SKM-1 treated with dmso at 0.1 percent for 144 hours (cell line): Measurements from ENCODE around the gene ENAM.
A peak's percentile ranks its signal among the peaks of the same experiment; 100 is the strongest.
"Not testable (repeated sequence)": the region's sequence is repeated elsewhere in the genome, so short reads cannot be mapped to it uniquely, and the experiment has no call there.

Source experiments
- DNase-seq: peaks from one replicate; lab custom pipeline; 2025; ENCODE audit not compliant: unreplicated experiment; lab: John Stamatoyannopoulos, UW

ENAM gene

DNA sequence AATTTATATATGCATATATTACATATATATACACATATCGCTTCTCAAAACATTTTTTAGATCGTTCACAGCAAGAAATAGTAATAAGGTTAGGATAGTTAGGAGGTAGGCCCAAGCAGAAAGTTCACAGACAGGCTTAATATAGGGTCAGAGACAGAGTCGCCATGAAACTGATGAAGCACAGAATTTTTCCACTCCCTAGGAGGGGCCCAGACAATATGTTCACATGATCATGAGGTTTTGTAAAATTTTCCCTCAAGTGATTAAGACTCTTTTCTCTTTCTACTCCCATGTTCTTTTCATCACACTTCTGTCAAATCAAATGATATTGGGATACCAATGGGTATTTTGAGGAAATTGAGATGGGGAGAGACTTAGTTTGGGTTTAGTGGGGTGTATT lies 5.2 kb upstream of the ENAM start:
- DNase-seq: peak; percentile 23

DNA sequence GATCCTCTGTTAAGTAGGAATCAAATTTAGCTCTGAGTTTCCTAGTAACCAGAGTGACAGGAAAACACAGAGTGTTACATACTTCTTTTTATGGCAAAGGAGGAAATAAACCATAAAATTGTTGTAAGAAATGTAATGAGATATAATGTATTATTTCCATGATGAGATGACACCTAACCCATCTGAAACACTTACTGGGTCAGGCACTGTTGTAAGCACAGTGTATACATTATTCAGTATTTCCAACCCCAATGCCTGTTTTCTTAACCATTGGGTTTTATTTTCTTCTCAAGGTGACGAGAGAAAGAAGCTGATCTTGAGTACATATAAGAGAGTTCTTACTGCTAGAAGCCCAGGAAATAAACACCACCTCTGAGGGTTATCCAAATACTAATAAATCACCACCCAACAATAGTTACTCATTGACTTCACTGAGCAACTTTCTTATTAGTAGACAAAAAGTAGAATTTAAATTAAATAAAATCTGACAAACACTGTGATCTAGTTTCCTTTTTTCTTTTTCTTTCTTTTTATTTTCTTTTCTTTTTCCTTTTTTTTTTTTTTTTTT lies 4.2 kb upstream of the ENAM start:
- no peak for DNase-seq

DNA sequence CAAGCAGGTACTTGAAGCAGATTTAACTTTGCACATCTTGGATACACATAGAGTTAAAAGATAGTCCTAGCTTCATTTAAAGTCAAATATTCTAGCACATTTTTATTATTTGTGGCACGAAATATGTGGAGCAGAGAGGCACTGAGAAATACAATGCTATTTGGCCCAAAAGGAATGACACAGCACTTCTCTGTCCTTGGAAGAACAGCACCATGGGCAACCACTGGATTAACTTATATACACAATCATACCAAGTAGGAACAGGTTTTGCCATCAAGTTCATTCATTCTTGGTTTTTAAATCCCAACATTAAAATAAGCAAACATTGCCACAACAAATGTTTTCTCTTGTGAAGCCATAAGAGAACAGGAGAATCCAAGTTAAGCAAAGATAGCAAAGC lies 924 bp upstream of the ENAM start:
- DNase-seq: no peak

DNA sequence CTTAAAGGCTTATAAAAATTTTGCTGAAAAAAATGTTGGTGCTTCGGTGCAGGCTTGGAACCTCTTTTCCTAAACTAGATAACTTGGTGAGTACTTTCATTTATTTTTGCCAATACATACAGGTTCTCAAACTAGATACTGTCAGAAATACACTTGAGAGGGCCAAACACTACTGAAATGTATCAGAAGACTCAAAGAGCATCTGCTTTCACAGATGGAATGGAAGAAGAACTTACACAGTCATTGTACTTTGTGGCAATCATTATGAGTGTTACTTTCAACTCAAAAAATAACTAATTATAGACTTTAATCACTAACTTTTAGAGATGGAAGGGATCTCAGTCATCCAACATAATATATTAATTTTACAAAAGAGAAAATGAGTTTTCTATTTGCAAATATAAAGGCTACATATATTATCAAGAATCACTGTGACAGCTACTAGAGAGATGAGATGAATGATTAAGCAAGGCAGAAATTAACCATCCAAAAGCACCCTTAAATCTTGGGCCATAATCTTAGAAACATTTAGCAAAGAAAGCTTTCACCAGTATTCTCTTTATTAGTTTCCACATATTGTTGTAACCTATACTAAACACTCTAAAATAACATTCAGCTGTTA lies 1.0 kb downstream of the ENAM start:
- DNase-seq: no peak

DNA sequence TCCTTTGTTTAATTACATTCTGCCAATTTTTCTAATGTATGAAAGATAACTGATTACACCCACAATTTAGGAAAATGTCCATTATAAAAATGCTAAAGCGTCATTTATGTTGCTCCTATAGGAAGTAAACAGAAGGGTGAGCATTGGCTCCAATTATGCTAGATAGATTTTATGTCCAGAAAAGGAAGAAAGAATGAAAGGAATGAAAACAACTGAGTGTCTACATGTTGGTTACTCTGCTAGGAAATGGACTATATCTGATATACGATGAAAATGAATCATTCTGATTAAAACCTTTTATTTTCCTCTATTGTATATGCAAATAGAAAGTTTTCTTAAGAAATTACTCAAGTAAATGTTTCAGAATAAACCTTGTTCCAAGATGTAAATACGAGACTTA lies 1.6 kb downstream of the ENAM start:
- DNase-seq: no peak

DNA sequence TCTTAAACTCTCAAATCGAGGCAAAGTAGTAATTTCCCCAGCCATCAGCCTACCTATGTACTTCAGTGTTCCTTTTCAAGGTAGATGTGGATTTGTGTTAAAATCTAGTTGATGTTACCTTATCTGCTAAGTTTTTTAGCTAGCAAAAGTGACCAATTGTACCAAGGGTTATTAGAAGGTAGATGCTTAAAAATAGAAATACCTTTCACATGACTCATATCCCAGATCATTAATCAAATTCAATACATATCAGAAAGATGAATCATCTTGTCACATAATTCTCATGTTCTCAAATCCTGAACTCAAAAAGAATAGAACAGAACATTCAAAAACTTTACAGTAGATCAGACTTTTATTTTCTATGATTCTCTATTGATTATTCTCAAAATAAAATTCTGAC lies 3.5 kb downstream of the ENAM start:
- no peak for DNase-seq

DNA sequence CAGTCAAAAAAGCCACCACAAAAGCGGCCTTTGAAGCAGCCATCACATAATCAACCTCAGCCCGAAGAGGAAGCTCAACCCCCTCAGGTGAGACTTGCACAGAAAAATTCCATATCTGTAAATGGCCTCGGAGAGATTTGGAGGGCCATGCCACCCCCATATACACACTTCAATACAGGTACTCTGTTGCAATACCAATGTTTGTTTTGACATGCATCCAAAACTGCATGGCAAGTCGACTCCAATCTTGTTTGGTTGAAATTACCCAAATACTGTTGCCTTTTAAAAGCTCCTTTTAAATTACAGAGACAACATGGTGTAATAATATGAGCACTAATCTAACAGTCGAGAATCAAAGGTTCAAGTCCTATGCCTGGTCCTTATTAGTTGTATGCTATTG lies 5.9 kb downstream of the ENAM start:
- no peak for DNase-seq

DNA sequence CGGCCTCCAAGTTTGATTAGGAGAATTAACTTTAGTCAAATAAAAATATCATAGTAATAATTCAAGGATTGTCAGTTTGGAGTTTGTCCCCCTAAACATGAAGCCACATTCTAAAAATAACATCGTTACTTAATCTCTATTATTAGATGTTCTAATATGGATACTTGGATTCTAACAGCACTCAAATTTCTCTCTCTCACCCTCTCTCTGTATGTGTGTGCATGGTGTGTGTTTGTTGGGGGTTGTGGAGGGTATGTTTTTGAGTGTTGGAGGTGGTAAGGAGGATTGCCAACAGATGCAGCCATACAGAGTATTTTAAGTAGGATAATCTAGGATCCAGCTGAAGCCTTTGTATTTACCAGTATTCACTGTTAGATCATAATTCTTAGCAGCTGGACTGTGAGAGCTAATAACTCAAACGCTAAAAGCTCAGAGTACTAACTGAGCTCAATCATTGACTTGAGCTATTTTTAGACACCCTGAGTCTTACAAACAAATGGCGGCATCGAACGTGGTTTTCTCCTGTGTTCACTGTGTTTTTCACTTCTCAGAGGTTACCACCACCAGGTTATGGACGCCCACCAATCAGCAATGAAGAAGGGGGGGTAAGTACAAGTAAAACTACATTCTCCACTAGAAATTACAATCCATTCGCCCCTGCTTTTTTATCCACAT lies 8.8 kb downstream of the ENAM start:
- DNase-seq: no peak

DNA sequence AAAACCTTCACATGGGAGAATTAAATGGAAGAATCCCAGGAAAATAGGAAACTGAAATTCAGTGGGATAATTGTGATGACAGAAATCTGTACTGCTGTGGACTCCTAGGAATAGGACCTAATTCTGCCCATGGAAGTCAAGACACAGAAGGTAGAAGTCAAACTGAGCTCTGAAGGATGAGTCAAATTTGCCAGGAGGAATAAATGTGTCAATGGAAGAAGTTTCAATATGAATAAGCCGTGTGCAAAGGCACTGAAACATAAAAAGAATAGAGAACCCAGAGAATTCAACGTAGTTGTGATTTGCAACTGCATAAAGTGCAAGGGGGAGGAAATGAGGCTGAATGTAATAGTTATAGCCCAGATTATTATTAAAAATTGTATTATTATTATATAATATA lies 11.6 kb downstream of the ENAM start:
- no peak for DNase-seq

DNA sequence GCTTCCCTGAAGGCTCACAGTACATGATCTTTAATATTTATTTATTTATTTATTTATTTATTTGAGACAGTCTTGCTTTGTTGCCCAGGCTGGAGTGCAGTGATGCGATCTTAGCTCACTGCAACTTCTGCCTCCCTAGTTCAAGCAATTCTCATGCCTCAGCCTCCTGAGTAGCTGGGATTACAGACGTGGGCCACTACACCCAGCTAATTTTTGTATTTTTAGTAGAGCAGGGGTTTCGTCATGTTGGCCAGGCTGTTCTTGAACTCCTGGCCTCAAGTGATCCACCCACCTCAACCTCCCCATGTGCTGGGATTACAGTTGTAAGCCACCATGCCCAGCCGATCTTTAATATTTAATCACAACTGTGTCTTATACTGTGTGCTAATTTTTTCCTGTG lies 22.2 kb downstream of the ENAM start:
- not testable (repeated sequence) for DNase-seq

DNA sequence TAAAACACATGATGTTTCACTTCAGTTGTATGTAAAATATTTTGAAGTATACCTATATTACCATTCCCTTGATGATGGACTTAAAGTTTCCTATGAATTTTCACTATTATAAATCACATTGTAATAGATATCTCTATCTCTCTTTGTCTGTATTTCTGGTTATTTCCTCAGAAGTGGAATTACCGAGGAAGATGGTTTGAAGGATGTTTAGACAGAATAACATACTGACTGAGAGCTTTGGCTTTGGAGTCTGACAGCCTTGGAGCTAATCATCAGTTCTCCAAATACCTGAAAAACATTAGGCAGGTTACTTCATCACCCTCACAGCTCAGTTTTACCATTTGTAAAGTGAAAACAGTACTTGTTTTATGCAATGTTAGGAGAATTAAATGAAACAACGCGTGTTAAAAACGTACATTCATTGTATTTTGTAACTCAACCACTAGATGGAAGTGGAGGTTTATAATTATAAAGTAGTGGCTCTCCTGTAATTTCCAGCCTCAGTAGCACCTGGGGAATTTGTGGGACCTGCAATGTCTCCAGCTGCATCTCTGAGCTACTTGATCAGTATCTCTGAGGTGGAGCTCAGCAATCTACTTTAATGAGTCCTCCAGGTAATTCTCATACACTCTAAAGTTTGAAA lies 23.4 kb downstream of the ENAM start:
- DNase-seq: peak; percentile 57

DNA sequence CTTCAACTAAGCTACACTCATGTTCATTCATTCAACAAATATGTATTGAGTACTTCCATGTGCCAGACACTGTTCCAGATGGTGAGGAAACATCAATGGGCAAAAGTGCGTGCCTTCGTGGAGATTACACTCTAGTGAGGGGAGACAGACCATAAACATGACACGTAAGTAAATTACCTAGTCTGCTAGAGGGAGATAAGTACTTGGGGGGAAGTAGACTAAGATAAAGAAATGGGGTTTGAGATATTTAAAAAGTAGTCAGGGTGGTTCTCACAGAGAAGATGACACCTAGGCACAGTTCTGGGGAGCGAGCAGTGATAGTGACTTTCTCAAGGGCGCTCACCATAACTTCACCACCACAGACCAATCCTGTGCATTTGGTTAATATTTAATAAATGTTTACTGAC lies 26.1 kb downstream of the ENAM start:
- no peak for DNase-seq

DNA sequence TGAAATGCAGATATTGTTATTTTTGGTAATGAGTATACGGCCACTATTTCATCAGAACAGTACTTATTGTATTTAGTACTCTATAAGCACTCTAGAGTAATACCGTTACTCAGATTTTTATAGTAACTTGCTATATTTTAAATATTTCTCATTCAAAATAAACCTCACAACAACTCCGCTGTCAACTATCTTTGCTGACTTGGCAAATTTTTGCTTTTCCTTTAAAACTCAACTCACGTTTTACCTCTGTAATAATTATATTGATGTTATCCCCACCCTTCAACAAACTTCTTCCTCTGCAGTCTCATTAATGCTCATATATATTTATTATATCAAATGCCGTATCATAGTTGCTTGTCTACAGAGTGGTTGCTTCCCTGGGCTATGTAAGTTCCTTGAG lies 28.8 kb downstream of the ENAM start:
- no peak for DNase-seq

DNA sequence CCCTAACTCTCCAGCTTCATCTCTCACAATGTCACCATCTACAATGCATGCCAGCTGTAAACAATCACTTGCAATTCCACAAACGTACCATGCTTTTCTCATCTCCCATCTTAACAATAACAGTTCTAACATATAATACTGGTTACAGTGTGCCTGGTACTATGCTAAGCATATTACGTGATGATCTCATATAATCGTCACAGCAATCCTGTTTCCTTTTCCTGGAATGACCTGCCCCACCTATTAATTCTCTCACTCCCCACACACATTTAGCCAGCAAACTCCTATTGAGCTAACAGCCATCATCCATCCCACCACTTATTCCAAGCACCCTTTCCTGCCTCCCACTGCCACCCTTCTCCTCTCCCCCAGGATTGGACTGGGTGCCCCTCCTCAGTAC lies 29.9 kb downstream of the ENAM start:
- no peak for DNase-seq

DNA sequence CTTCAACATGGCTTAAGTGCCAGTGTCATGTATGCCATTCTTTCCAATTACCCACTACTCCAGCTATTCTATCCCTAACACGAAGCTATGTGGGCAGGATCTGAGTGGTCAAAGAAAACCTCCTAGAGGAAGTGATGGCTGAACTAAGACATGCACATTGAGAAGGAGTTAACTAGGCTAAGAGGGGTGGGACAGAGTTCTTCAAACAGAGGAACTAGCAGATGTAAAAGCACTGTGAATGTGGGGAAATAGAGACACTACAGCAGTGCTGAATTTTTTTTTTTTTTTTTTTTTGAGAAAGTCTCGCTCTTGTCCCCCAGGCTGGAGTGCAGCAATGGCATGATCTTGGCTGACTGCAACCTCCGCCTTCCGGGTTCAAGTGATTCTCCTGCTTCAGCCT lies 31.6 kb downstream of the ENAM start:
- DNase-seq: peak; percentile 64

DNA sequence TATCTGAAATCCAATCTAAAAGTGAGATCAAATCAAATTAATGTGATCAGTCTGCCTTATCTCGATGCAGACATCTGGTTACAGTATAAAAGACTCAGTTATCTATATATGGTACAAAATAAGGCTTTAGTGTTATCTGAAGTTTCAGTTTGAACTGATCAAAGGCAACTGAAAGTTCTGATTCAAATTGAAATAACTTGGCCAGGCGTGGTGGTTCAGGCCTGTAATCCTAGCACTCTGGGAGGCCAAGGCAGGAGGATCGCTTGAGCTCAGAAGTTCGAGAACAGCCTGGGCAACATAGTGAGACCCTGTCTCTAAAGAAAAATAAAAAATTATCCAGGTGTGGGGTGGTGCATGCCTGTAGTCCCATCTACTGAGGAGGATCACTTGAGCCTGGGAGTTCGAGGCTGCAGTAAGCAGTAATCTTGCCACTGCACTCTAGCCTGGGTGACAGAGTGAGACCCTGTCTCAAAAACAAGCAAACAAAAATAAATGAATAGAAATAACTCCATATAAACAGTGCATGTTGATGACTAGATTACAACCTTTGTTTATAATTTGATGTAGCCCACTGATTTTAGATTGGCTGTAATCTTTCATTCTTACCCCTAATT lies 32.9 kb downstream of the ENAM start:
- DNase-seq: not testable (repeated sequence)

DNA sequence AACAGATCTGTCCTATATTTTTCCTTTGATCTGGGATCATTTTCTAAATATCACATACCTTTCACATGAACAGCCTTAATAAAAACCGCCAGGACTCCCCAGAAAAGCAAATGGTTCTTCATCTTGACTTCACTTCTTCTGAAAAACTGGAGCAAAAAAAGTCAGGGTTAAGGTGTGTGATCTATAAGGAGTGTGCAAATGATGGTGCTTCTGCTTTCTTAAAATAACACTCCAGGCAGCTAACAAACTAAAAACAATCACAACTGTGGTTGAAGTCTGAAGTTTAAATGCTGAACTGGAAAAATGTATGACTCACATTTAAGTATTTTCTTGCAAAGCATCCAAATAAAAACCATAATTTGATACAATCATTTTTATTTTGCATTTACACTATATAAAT lies 37.8 kb downstream of the ENAM start, which contains the start of gene JCHAIN:
Gene JCHAIN, minus strand, starts transcription at position 140 of the 400 bp plus-strand sequence. Its CDS starts 18 bp downstream, at position 122.
- DNase-seq: no peak

DNA sequence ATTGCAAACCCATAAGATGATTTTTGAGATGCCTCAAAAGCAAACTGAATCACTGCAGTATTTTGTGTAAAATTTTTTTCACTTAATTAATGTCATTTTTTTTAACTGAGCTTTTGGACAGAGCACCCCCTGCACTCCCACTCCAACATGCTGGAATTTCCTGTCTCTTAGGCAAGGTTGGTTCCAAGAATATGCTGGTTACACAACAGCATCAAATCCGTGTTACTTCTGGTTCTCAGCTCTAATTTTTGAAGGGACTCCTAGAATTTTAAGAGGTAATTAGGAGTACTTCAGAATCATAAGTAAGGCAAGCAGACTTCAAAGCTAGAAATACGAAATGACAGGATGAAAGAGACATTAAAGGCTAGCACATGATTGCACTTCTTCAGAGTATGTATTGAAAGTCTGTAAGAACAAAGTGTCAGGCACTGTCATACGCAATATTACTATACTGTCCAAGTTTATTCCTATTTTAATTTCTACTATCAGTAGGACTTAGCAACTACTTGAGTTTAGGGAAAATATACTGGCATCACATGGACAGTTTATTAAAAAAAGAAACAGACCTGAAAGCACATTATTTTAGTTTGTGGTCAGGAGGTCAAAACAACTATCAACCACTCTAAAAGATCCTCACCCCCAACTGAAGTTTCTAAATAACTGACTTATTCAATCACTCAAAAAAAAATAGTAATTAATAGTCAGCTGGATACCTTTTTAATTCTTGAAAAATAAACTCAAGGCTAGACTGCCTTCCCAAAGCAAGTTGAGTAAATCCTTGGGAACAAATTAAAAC lies 39.4 kb downstream of the ENAM start:
- DNase-seq: no peak

DNA sequence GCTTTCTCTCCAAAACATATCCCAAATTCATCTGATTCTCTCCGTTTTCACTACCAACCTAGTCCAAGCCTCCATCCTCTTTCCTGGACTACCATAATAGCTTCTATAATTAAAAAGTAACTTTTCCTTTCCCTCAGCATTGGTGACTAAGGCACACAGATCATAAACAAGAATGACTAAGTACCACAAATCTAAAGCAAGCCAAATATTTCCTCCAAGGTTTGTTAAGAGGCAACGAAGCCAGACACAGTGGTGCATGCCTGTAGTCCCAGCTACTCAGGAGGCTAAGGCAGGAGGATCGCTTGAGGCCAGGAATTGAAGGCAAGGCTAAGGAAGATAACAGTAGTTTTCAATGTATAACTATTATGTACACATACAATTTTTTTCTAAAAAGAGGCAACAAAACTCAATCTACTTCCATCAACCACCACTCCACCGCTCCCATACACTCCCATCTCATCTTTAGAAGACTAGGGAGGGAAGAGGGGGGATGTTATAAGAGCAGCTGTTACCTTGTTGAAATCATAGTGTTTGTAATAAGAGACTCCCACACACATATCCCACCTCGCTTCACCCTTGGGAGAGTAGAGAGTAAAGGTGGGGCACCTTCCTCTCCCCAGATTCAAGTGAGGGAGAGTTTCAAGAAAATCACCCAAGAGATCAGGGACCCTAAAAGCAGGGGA lies 41.9 kb downstream of the ENAM start:
- DNase-seq: no peak

DNA sequence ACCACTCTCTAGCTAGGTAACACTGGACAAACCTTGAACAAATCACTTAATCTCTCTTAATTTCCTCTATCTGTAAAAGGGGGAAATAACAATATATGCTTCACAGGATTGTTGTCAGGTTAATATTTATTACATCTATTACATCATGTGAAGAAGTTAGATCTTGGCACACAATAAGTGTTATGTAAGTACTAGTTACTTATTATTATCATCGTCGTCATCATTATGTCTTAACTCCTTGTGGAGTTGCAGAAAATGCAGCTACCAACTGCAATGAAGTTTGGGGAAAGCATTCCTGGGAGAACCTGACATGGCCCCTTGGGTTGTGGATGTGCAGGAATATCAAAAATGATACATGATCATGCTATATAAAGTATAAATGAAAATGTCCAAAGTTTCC lies 42.5 kb downstream of the ENAM start:
- DNase-seq: no peak
